Neutrophil (primary cell): ENCODE measurements around the gene DIP2C.
"Not testable (repeated sequence)": the region's sequence is repeated elsewhere in the genome, so short reads cannot be mapped to it uniquely, and the experiment has no call there.

Source experiments
- H3K27ac ChIP-seq: fragments of 200-600 bp; sonication (generic); 2 replicates; pipeline ENCODE4 v1.5.1; 2016; ENCODE audit warnings: mild to moderate bottlenecking, moderate library complexity
- H3K27me3 ChIP-seq: fragments of 200-600 bp; sonication (generic); 2 replicates; pipeline ENCODE4 v1.6.0; 2016; ENCODE audit warnings: mild to moderate bottlenecking
- H3K36me3 ChIP-seq: fragments of 200-600 bp; sonication (generic); 2 replicates; pipeline ENCODE4 v1.5.1; 2017
- H3K4me1 ChIP-seq, 2 experiments: fragments of 200-600 bp in 1 of 2; sonication (generic) in 1 of 2; 1 replicate in 1 of 2; 2 replicates in 1 of 2; pipeline versions ENCODE4 v1.5.1 to v1.6.1; 2013 to 2016; ENCODE audit warnings: low read depth in 1 of 2, low read length in 1 of 2, mild to moderate bottlenecking in 1 of 2, moderate library complexity in 1 of 2; ENCODE audit not compliant: control insufficient read depth in 1 of 2, insufficient read depth in 1 of 2
- H3K4me3 ChIP-seq, 2 experiments: fragments of 200-600 bp in 1 of 2; sonication (generic) in 1 of 2; 1 replicate in 1 of 2; 2 replicates in 1 of 2; pipeline ENCODE4 v1.5.1; 2013 to 2016; ENCODE audit warnings: low read depth in 1 of 2, low read length in 1 of 2, mild to moderate bottlenecking in 1 of 2, moderate library complexity in 1 of 2
- H3K9me3 ChIP-seq: fragments of 200-600 bp; sonication (generic); 2 replicates; pipeline ENCODE4 v1.5.1; 2016
- CTCF ChIP-seq: fragments of 200-600 bp; sonication (generic); IDR thresholded peaks from 2 replicates; pipeline ENCODE4 v1.5.1; 2016; ENCODE audit warnings: antibody characterized with exemption

DIP2C gene

GRCh38 chr10:712575-712974 lies 23.1 kb upstream of the DIP2C start:
- no peak for TF ChIP-seq CTCF
- peaks cover 7% of the 10 kb centered on the region for H3K27me3 ChIP-seq
- no peak overlapping the region for H3K4me3 ChIP-seq
- no peaks in the 10 kb centered on the region for H3K4me1 ChIP-seq
- H3K27ac ChIP-seq, result no peak overlapping the region
- no peaks in the 10 kb centered on the region for H3K36me3 ChIP-seq
- no peaks in the 10 kb centered on the region for H3K9me3 ChIP-seq

GRCh38 chr10:712089-712488 lies 22.6 kb upstream of the DIP2C start:
- Histone ChIP-seq H3K27me3 (peaks cover 7% of the 10 kb centered on the region), H3K36me3 (no peaks in the 10 kb centered on the region), H3K27ac (no peak overlapping the region), H3K4me1 (no peaks in the 10 kb centered on the region), H3K9me3 (no peaks in the 10 kb centered on the region), H3K4me3 (no peak overlapping the region)
- no peak for TF ChIP-seq CTCF

GRCh38 chr10:707861-708260 lies 18.4 kb upstream of the DIP2C start:
- no peaks in the 10 kb centered on the region for H3K9me3 ChIP-seq
- no peaks in the 10 kb centered on the region for H3K4me1 ChIP-seq
- no peak overlapping the region for H3K4me3 ChIP-seq
- H3K36me3 ChIP-seq, result no peaks in the 10 kb centered on the region
- TF ChIP-seq CTCF, result no peak
- H3K27me3 ChIP-seq, result peaks cover 12% of the 10 kb centered on the region
- no peak overlapping the region for H3K27ac ChIP-seq

GRCh38 chr10:707456-707855 lies 18.0 kb upstream of the DIP2C start:
- H3K4me1 ChIP-seq, result no peaks in the 10 kb centered on the region
- H3K36me3 ChIP-seq, result no peaks in the 10 kb centered on the region
- H3K27me3 ChIP-seq, result peaks cover 12% of the 10 kb centered on the region
- no peaks in the 10 kb centered on the region for H3K9me3 ChIP-seq
- H3K4me3 ChIP-seq, result no peak overlapping the region
- no peak for TF ChIP-seq CTCF
- H3K27ac ChIP-seq, result no peak overlapping the region

- no peaks in the 10 kb centered on the region for H3K9me3 ChIP-seq
- TF ChIP-seq CTCF, result no peak
- H3K27me3 ChIP-seq, result peaks cover 11% of the 10 kb centered on the region
Measured at GRCh38 chr10:703118-703517, 13.7 kb upstream of the DIP2C start.

GRCh38 chr10:700183-700582 lies 10.7 kb upstream of the DIP2C start:
- not testable (repeated sequence) for H3K27ac ChIP-seq, H3K4me1 ChIP-seq, H3K9me3 ChIP-seq, H3K4me3 ChIP-seq, H3K36me3 ChIP-seq
- peaks cover 14% of the 10 kb centered on the region for H3K27me3 ChIP-seq

More at GRCh38 chr10:703118-703517, 13.7 kb upstream of the DIP2C start:
- Histone ChIP-seq H3K27ac (no peak overlapping the region), H3K4me3 (no peak overlapping the region), H3K4me1 (no peaks in the 10 kb centered on the region), H3K36me3 (no peaks in the 10 kb centered on the region)
